Stromal cell of bone marrow (primary cell): ENCODE results near the gene NSUN4.
"Not testable (repeated sequence)": the region's sequence is repeated elsewhere in the genome, so short reads cannot be mapped to it uniquely, and the experiment has no call there.

ENCODE experiments used
- DNase-seq: peaks from one replicate; pipeline ENCODE4 v3.0.0-alpha.2; 2012; ENCODE audit warnings: low read depth

NSUN4 gene

GRCh38 chr1:46328182-46328581 lies 12.4 kb upstream of the NSUN4 start:
- DNase-seq, result not testable (repeated sequence)

GRCh38 chr1:46329807-46330206 lies 10.8 kb upstream of the NSUN4 start:
- DNase-seq, result not testable (repeated sequence)

GRCh38 chr1:46330381-46330780 lies 10.2 kb upstream of the NSUN4 start:
- not testable (repeated sequence) for DNase-seq

GRCh38 chr1:46331786-46332540 lies 8.6 kb upstream of the NSUN4 start:
- DNase-seq, result not testable (repeated sequence)

GRCh38 chr1:46333300-46334029 lies 7.1 kb upstream of the NSUN4 start:
- DNase-seq, result peak; percentile 7

GRCh38 chr1:46334030-46334384 lies 6.6 kb upstream of the NSUN4 start:
- DNase-seq, result no peak

- DNase-seq, result no peak
These were observed 5.5 kb upstream of the NSUN4 start for GRCh38 chr1:46335081-46335480.

- not testable (repeated sequence) for DNase-seq
These were observed 3.2 kb upstream of the NSUN4 start for GRCh38 chr1:46337409-46337808.

GRCh38 chr1:46341222-46342083 lies 846 bp downstream of the NSUN4 start:
- no peak for DNase-seq

- peak; percentile 10 for DNase-seq
These were observed 1.6 kb downstream of the NSUN4 start for GRCh38 chr1:46342084-46342656.

- no peak for DNase-seq
These were observed 2.2 kb downstream of the NSUN4 start for GRCh38 chr1:46342677-46343350.

GRCh38 chr1:46343351-46343695 lies 2.7 kb downstream of the NSUN4 start:
- DNase-seq, result no peak

- no peak for DNase-seq
These were observed 3.1 kb downstream of the NSUN4 start for GRCh38 chr1:46343705-46344104.

GRCh38 chr1:46344481-46344880 lies 3.9 kb downstream of the NSUN4 start:
- DNase-seq, result no peak

- DNase-seq, result no peak
These were observed 4.7 kb downstream of the NSUN4 start for GRCh38 chr1:46345281-46345680.

GRCh38 chr1:46352363-46352762 lies 11.8 kb downstream of the NSUN4 start:
- no peak for DNase-seq

- not testable (repeated sequence) for DNase-seq
These were observed 15.3 kb downstream of the NSUN4 start for GRCh38 chr1:46355920-46356319.

GRCh38 chr1:46362158-46362557 lies 21.6 kb downstream of the NSUN4 start:
- no peak for DNase-seq

- DNase-seq, result no peak
These were observed 22.5 kb downstream of the NSUN4 start for GRCh38 chr1:46363121-46363520.

GRCh38 chr1:46364612-46365011 lies 24.0 kb downstream of the NSUN4 start:
- DNase-seq, result no peak

GRCh38 chr1:46365796-46366195 lies 25.2 kb downstream of the NSUN4 start:
- DNase-seq, result not testable (repeated sequence)

GRCh38 chr1:46367072-46367471 lies 26.5 kb downstream of the NSUN4 start:
- DNase-seq, result no peak
